WTC11 (cell line): ENCODE results near the gene ADH7. TPM values are rescaled to one million over a fixed set of nuclear protein-coding genes. Genes with fewer than 3 reads are reported as not detected.

Source experiments
- ATAC-seq: fragments of 200-7000 bp; cut with Tn5 transposase; 2 replicates; pipeline ENCODE4 v1.10.0; 2021; ENCODE audit warnings: mild to moderate bottlenecking, moderate library complexity
- CTCF ChIA-PET: fragments of 300-600 bp; sonication (Branson Sonifier 250); formaldehyde crosslinking; loops from one replicate; lab custom pipeline; 2021; ENCODE audit warnings: antibody characterized with exemption; lab: Charles Lee
- POLR2A ChIA-PET: fragments of 350-600 bp; sonication (Branson Sonifier 250); formaldehyde crosslinking; loops from one replicate; lab custom pipeline; 2021; ENCODE audit warnings: antibody characterized with exemption; lab: Charles Lee
- DNase-seq: peaks from one replicate; pipeline ENCODE4 v3.0.0; 2021; ENCODE audit warnings: low spot score
- H3K27ac Mint-ChIP-seq: 2 replicates; pipeline ENCODE4 v1.8.0; 2021; ENCODE audit warnings: mixed read lengths
- H3K27me3 Mint-ChIP-seq: 2 replicates; pipeline ENCODE4 v1.8.0; 2021; ENCODE audit warnings: low read depth, mild to moderate bottlenecking, moderate library complexity, mixed read lengths
- H3K36me3 Mint-ChIP-seq: 2 replicates; pipeline ENCODE4 v1.8.0; 2021; ENCODE audit warnings: mixed read lengths
- H3K4me1 Mint-ChIP-seq: 2 replicates; pipeline ENCODE4 v1.8.0; 2022; ENCODE audit warnings: mixed read lengths
- H3K4me3 Mint-ChIP-seq: 2 replicates; pipeline ENCODE4 v1.8.0; 2021; ENCODE audit warnings: mild to moderate bottlenecking, moderate library complexity, mixed read lengths
- H3K9me3 Mint-ChIP-seq: 2 replicates; pipeline ENCODE4 v1.8.0; 2021; ENCODE audit warnings: mixed read lengths
- ARID4B ChIP-seq: sonication (generic); formaldehyde crosslinking; IDR thresholded peaks from 2 replicates; pipeline ENCODE4 v1.8.0; 2023; ENCODE audit warnings: missing genetic modification reagents, mild to moderate bottlenecking, borderline replicate concordance
- GRHL2 ChIP-seq: fragments of 250-450 bp; sonication (Bioruptor Pico); IDR thresholded peaks from 2 replicates; pipeline ENCODE4 v1.8.0; 2022; ENCODE audit warnings: mild to moderate bottlenecking, moderate library complexity; ENCODE audit not compliant: insufficient replicate concordance, severe bottlenecking
- IRF2 ChIP-seq: sonication (generic); formaldehyde crosslinking; IDR thresholded peaks from 2 replicates; pipeline ENCODE4 v1.8.0; 2022; ENCODE audit warnings: low read depth, missing genetic modification reagents, borderline replicate concordance
- NFYB ChIP-seq: sonication (generic); formaldehyde crosslinking; conservative IDR thresholded peaks from 2 replicates; pipeline ENCODE4 v1.8.0; 2022; ENCODE audit warnings: low read depth, missing genetic modification reagents
- OVOL2 ChIP-seq: fragments of 250-450 bp; sonication (Bioruptor Pico); IDR thresholded peaks from 2 replicates; pipeline ENCODE4 v1.9.0; 2021; ENCODE audit warnings: mild to moderate bottlenecking, borderline replicate concordance
- TEAD4 ChIP-seq: sonication (generic); formaldehyde crosslinking; IDR thresholded peaks from 2 replicates; pipeline ENCODE4 v1.8.0; 2022; ENCODE audit warnings: mild to moderate bottlenecking, missing genetic modification reagents
- USF2 ChIP-seq: sonication (generic); formaldehyde crosslinking; IDR thresholded peaks from 2 replicates; pipeline ENCODE4 v1.8.1; 2023; ENCODE audit warnings: mild to moderate bottlenecking, missing genetic modification reagents, moderate library complexity
- ZBTB21 ChIP-seq: sonication (generic); formaldehyde crosslinking; IDR thresholded peaks from 2 replicates; pipeline ENCODE4 v1.8.1; 2023; ENCODE audit warnings: mild to moderate bottlenecking, missing genetic modification reagents, borderline replicate concordance
- ZNF138 ChIP-seq: sonication (generic); formaldehyde crosslinking; conservative IDR thresholded peaks from 2 replicates; pipeline ENCODE4 v1.8.1; 2022; ENCODE audit warnings: mild to moderate bottlenecking, moderate library complexity, missing genetic modification reagents
- ZNF232 ChIP-seq: sonication (generic); formaldehyde crosslinking; IDR thresholded peaks from 2 replicates; pipeline ENCODE4 v1.8.0; 2022; ENCODE audit warnings: mild to moderate bottlenecking, missing genetic modification reagents
- ZNF396 ChIP-seq: fragments of 250-450 bp; sonication (Bioruptor Pico); IDR thresholded peaks from 2 replicates; pipeline ENCODE4 v1.8.0; 2021; ENCODE audit warnings: mild to moderate bottlenecking, moderate library complexity, borderline replicate concordance
- ZNF512 ChIP-seq: sonication (generic); formaldehyde crosslinking; IDR thresholded peaks from 2 replicates; pipeline ENCODE4 v1.8.1; 2022; ENCODE audit warnings: missing genetic modification reagents, borderline replicate concordance
- ZNF671 ChIP-seq: fragments of 250-450 bp; sonication (Bioruptor Pico); IDR thresholded peaks from 2 replicates; pipeline ENCODE4 v1.8.0; 2021; ENCODE audit warnings: mild to moderate bottlenecking
- ZSCAN18 ChIP-seq: fragments of 250-450 bp; sonication (Bioruptor Pico); IDR thresholded peaks from 2 replicates; pipeline ENCODE4 v2.1.2; 2022; ENCODE audit warnings: mild to moderate bottlenecking, moderate library complexity
- total RNA-seq: library from RNA; stranded (reverse); gene quantifications from 3 replicates; pipeline ENCODE4 v1.2.3, GENCODE V29; 2021
- TF ChIP-seq, protein P1 (sequence below): sonication (generic); formaldehyde crosslinking; IDR thresholded peaks from 2 replicates; pipeline ENCODE4 v1.8.1; 2023; ENCODE audit warnings: mild to moderate bottlenecking, moderate library complexity, missing genetic modification reagents
- TF ChIP-seq, protein P2 (sequence below): fragments of 250-450 bp; sonication (Bioruptor Pico); IDR thresholded peaks from 2 replicates; pipeline ENCODE4 v1.9.0; 2021; ENCODE audit warnings: mild to moderate bottlenecking

ADH7 gene
- total RNA-seq, 1 experiment from 2014 or later = not detected

DNA sequence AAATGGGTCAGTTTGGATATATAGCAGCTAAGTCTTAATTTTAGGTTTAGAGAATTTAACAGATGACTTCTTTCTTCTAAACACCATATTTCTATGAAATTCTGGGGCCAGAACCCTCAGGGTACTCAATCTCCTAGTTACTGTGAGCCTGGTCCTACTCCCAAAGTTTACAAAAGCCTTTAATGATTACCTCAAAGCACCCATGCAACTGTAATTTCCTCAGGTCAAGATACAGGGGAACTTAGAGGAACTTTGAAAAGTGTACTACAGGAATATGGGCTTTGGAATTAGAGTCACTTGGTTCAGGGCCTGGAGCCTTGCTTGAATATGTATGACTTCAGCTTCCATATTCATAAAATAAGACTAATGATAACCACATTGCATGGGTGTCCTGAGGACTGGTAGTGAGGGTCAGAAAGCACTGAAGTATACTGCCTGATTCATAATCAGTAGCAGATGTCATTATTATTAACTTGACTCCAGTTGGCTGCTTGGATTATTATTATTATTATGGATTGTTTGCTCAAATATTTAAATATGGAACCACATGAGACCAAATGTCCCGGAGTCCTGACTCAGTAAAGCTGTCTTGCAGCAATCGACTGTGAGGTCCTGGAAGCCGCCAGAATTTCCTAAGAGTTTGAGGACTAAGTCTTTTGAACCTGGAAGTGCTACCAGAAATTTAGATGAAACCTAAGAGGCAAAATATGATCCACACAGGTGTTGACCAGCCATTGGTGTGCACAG lies 2.0 kb upstream of the ADH7 start:
- Mint-ChIP-seq H3K27me3 (no peaks in the 10 kb centered on the region), H3K27ac (no peak overlapping the region), H3K9me3 (no peaks in the 10 kb centered on the region), H3K4me3 (no peak overlapping the region), H3K36me3 (no peaks in the 10 kb centered on the region), H3K4me1 (no peaks in the 10 kb centered on the region)
- CTCF ChIA-PET = no interaction called here
- no peak for DNase-seq
- POLR2A ChIA-PET = no interaction called here
- no peak for ATAC-seq
- TF ChIP-seq IRF2 (CRISPR knock-in tag) = no peak

DNA sequence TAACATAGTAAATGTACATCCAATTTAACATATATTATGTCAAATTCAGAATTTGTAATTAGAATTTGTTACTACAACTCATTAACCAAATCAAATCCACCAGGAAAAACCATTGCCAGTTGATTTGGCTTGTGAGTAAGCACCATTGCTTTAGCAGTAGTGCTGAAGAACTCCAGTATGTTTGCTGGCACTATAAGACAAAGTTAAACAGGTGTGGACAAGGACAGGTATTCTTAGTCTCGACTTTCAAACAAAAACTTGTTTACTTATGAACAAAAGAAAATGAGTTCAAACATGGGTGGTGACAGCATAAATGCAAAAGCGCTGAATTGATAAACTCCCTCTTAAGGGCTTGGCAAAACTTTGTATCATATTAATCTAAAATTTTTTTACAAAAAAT lies 1.3 kb upstream of the ADH7 start:
- H3K27ac Mint-ChIP-seq = no peak overlapping the region
- no peak for TF ChIP-seq NFYB (CRISPR knock-in tag)
- TF ChIP-seq, protein P1, sequence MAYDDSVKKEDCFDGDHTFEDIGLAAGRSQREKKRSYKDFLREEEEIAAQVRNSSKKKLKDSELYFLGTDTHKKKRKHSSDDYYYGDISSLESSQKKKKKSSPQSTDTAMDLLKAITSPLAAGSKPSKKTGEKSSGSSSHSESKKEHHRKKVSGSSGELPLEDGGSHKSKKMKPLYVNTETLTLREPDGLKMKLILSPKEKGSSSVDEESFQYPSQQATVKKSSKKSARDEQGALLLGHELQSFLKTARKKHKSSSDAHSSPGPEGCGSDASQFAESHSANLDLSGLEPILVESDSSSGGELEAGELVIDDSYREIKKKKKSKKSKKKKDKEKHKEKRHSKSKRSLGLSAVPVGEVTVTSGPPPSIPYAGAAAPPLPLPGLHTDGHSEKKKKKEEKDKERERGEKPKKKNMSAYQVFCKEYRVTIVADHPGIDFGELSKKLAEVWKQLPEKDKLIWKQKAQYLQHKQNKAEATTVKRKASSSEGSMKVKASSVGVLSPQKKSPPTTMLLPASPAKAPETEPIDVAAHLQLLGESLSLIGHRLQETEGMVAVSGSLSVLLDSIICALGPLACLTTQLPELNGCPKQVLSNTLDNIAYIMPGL = no peak
- no peak for TF ChIP-seq ARID4B (CRISPR knock-in tag)
- TF ChIP-seq, protein P2, sequence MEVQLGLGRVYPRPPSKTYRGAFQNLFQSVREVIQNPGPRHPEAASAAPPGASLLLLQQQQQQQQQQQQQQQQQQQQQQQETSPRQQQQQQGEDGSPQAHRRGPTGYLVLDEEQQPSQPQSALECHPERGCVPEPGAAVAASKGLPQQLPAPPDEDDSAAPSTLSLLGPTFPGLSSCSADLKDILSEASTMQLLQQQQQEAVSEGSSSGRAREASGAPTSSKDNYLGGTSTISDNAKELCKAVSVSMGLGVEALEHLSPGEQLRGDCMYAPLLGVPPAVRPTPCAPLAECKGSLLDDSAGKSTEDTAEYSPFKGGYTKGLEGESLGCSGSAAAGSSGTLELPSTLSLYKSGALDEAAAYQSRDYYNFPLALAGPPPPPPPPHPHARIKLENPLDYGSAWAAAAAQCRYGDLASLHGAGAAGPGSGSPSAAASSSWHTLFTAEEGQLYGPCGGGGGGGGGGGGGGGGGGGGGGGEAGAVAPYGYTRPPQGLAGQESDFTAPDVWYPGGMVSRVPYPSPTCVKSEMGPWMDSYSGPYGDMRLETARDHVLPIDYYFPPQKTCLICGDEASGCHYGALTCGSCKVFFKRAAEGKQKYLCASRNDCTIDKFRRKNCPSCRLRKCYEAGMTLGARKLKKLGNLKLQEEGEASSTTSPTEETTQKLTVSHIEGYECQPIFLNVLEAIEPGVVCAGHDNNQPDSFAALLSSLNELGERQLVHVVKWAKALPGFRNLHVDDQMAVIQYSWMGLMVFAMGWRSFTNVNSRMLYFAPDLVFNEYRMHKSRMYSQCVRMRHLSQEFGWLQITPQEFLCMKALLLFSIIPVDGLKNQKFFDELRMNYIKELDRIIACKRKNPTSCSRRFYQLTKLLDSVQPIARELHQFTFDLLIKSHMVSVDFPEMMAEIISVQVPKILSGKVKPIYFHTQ (CRISPR knock-in tag) = no peak
- no peaks in the 10 kb centered on the region for H3K27me3 Mint-ChIP-seq
- ChIA-PET CTCF (no interaction called here), POLR2A (no interaction called here)
- H3K4me3 Mint-ChIP-seq = no peak overlapping the region
- no peaks in the 10 kb centered on the region for H3K4me1 Mint-ChIP-seq
- no peaks in the 10 kb centered on the region for H3K9me3 Mint-ChIP-seq
- no peaks in the 10 kb centered on the region for H3K36me3 Mint-ChIP-seq
- no peak for DNase-seq
- ATAC-seq = no peak

DNA sequence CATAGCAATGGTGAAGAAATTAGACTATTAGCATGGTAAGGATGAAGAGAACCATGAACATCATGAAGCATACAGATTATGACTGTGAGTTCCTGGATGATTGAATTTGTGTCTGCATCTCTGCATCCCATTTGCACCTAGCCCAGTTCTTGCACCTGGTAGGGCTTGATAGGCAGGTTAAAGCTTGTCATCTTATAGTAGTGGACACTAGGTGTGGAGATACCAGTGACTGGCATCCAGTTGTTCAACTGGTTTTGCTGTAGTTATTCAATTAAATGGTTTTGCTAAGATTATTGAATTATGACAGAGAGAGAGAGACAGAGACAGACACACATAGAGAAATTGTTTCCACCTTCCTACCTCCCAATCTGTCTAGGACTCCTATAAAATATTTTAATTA lies 5.0 kb downstream of the ADH7 start:
- Mint-ChIP-seq H3K27me3 (no peaks in the 10 kb centered on the region), H3K9me3 (peaks cover under 1% of the 10 kb centered on the region; the same call in 1 of the 2 replicates), H3K4me1 (no peaks in the 10 kb centered on the region), H3K27ac (no peak overlapping the region), H3K36me3 (no peaks in the 10 kb centered on the region), H3K4me3 (no peak overlapping the region)
- DNase-seq (no peak), ATAC-seq (no peak)
- CTCF ChIA-PET = no interaction called here
- POLR2A ChIA-PET = no interaction called here
- no peak for TF ChIP-seq ZNF512 (CRISPR knock-in tag)
- TF ChIP-seq ZNF138 (CRISPR knock-in tag) = no peak
- TF ChIP-seq NFYB (CRISPR knock-in tag) = no peak
- TF ChIP-seq OVOL2 (CRISPR knock-in tag) = no peak
- no peak for TF ChIP-seq ZSCAN18 (CRISPR knock-in tag)
- no peak for TF ChIP-seq ZNF232 (CRISPR knock-in tag)
- TF ChIP-seq ZBTB21 (CRISPR knock-in tag) = no peak
- TF ChIP-seq ZNF671 = no peak
- TF ChIP-seq TEAD4 (CRISPR knock-in tag) = no peak
- TF ChIP-seq USF2 = no peak
- no peak for TF ChIP-seq ZNF396 (CRISPR knock-in tag)
- TF ChIP-seq GRHL2 (CRISPR knock-in tag) = no peak
- no peak for TF ChIP-seq IRF2 (CRISPR knock-in tag)
